Embryonic facial prominence (tissue), 1 donor: ENCODE results near the gene FBLN1.
"Not testable (repeated sequence)": the region's sequence is repeated elsewhere in the genome, so short reads cannot be mapped to it uniquely, and the experiment has no call there.

Experiments
- DNase-seq: peaks from one replicate; pipeline ENCODE4 v3.0.0-alpha.2; 2016; ENCODE audit errors: extremely low spot score

FBLN1 gene, protein sequence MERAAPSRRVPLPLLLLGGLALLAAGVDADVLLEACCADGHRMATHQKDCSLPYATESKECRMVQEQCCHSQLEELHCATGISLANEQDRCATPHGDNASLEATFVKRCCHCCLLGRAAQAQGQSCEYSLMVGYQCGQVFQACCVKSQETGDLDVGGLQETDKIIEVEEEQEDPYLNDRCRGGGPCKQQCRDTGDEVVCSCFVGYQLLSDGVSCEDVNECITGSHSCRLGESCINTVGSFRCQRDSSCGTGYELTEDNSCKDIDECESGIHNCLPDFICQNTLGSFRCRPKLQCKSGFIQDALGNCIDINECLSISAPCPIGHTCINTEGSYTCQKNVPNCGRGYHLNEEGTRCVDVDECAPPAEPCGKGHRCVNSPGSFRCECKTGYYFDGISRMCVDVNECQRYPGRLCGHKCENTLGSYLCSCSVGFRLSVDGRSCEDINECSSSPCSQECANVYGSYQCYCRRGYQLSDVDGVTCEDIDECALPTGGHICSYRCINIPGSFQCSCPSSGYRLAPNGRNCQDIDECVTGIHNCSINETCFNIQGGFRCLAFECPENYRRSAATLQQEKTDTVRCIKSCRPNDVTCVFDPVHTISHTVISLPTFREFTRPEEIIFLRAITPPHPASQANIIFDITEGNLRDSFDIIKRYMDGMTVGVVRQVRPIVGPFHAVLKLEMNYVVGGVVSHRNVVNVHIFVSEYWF

DNA sequence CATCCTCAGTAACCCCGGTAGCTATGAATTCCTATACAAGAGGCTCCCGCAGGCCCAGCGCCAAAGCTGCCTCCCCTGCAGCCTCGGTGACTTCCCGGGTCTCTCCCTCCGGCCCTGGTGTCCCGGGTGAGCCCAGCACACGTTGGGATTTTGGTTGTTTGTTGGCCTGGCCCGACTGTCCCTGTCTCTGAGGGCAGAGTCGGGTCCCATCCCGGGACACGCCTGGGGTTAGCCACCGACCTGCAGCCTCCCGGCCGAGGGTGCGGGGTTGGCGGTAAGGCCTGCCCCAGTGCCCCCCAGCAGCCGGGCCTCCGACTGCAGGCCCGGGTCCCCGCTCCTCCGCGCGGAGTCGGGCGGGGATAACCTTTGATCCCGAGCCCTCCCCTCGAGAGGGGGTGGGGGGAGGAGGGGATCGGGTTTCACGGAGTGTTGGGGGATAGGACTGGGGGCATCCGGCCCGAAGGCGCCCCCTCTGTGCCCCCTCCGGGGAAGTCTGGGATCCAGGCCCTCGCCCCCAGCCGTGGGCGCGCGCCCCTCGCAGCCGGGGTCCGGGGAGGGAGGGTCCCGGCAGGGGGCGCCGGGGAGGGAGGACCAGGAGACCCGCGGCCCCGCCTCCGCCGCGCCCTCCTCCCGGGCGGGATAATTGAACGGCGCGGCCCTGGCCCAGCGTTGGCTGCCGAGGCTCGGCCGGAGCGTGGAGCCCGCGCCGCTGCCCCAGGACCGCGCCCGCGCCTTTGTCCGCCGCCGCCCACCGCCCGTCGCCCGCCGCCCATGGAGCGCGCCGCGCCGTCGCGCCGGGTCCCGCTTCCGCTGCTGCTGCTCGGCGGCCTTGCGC is at the start of gene FBLN1:
Gene FBLN1 (plus strand): TSS at position 669 of the 835 bp plus-strand sequence. CDS start 103 bp downstream, at position 772.
- DNase-seq: no peak

DNA sequence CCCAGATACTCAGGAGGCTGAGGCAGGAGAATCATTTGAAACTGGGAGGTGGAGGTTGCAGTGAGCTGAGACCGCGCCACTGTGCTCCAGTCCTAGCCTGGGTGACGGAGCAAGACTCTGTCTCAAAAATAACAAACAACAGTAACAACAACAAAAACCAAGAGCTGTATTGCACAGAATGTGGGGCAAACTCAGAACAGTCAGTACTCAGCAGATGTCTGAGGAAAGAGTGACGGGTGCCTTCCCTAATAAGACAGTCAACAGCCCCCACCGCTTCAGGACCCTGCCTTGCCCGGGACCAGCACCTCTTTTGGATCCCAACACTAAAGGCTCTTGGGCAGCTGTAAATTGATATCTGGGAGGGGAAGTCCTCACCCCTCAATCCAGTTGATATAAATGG is 48.9 kb upstream of the FBLN1 start:
- no peak for DNase-seq

DNA sequence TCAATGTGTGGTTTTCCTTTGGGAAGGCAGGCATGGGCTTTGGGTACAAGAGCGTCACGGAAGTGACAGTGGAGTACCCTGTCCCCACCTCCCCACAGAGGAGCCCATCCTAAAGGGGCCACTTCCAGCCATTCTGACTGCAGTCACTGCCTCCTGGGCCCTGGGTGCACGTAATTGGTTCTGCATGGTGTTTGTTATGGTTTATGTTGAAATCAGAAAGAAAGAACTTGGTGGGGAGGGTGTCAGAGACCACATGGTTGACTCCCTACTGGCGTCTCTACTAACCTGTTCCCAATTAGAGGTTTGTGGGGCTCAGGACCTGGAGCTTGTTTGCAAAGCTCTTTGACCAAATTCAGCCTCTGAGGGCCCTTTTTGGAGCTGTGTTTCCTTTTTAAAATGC is 48.4 kb upstream of the FBLN1 start:
- no peak for DNase-seq

DNA sequence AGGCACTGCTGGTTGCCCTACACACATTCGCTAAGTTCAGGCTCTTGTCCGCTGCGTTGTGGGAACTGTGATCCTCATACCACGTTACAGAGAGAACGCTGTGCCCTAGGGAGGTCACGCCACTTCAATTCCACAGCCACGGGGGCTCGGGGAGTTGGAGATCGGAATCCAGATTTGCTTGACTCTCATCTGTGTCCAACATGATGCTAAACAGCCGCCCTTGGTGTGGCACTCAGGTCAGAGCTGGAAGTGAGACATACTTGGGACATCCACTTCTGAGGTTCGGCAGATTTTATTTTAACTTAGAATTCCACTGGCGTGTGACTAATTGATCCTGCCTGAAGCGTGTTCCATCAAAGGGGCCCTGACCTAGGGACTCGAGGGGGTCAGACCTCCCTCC is 47.5 kb upstream of the FBLN1 start:
- no peak for DNase-seq

DNA sequence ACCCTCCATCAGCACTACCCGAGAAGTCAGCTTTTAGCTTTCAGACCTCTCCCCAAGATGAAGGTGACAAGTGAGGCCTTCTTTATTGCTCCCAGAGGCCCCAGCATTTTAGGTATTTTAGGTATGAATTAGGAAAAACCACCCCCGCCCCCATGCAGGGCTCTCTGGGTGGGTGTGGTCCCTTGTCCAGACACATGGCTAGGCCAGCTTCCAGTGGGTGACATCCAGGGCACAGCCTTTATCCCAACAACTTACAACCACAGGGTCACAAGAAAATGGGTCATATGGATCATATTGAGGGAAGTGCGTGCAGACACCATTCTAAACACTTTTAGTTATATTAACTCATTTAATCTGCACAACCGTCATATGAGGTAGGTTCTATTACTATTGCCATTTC is 47.1 kb upstream of the FBLN1 start:
- DNase-seq: no peak

DNA sequence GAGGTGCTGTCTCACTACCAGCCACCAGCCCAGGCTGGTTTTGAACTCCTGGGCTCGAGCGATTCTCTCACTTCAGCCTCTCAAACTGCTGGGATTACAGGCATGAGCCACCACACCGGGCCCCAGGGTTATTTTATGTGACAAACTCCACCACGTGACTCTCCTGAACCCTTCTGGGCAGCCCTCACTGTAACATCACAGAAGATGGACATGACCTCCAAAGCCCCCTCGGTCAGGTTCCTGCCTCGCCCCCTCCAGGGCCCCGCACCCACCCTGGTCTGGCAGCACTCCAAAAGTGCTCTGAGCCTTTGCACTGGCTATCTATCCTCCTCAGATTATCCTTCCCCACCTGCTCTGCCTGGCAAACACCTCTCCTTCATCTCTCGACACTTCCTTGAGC is 45.9 kb upstream of the FBLN1 start:
- DNase-seq: no peak

DNA sequence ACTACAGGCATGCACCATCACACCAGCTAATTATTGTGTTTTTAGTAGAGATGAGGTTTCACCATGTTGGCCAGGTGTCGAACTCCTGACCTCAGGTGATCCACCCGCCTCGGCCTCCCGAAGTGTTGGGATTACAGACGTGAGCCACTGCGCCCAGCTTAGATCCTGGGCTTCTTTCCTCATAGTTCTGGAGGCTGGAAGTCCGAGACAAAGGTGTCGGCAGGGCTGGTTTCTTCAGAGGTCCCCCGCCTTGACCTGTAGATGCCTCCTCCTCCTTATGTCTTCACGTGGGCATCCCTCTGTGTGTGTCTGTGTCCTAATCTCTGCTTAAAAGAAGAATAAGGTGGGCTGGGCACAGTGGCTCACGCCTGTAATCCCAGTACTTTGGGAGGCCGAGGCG is 44.2 kb upstream of the FBLN1 start:
- no peak for DNase-seq

DNA sequence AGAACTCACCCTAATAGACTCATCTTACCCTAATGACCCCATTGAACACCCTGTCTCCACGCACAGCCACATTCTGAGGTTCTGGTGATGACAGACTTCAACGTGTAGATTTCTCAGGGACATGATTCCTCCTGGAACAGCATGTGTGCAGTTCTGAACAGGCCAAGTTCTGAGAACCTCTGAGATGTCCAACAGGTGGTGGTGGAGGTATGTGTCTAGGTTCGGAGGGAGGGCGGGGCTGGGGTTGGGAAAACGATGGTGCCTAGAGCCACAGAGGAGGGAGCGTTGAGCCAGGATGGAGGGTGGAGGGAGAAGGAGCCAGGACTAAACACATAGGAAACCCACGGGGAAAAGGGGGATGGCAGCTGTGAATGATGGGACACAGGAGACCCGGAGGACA is 43.4 kb upstream of the FBLN1 start:
- DNase-seq: no peak

DNA sequence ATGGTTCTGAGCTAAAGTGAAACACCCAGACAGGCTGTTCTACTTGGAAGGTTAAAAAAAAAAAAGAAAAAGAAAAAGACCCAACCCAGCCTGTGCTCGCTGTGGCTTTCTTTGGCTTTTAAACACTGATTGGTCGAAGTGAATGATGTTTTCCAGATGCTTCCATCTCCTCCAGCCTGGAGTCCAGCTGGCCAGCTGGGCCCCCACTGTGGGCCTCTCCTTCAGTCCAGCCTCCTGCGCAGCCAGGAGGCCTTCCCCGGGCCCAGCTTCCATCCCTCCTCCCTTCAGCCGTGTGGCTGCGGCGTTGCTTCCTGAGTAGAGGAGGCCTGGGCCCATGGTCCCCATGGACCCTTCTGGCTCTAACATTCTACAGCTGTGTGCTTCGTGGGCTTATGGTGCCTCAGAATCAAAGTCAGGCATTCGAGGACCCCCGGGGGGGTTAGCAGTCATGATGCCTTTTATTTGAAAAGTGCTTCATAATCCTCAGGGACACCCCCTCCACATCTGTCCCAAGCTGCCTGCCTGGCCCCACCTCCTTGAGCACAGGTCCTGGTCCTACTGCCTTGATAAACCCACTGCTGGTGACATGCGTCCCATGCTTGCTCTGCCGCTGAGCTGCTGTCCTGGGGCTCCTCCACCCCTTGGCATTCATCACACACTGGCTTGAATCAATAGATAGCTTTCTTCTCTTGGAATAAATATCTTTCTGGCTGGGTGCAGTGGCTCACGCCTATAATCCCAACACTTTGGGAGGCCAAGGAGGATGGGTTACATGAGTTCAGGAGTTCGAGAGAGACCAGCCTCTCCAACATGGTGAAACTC is 42.2 kb upstream of the FBLN1 start:
- DNase-seq: peak; percentile 66

DNA sequence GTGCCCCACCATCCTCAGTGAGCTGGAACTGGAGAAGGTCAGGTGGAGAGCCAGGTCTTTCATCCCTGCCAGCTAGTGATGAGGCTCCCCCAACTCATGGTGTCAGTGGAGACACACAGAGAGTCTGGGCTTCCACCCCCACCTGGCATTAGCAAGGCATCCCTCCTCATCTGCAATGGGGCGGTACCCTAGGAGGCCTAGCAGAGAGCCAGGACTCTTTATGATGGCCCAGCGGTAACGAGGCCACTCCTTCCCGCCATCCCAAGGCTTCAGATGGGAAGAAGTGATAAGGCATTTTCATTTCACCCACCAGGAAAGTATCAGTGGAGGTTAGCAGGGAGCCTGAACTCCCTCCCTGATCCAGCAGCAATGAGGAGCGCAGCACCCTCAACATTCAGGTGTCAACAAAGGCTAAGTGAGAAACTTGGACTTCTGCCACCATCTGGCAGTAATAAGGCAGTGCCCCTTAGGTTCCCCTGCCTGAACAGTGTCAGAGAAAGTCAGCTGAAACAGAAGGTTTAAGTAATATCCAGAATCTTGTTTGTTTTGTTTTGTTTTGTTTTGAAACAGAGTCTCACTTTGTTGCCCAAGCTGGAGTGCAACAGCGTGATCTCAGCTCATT is 40.5 kb upstream of the FBLN1 start:
- no peak for DNase-seq

DNA sequence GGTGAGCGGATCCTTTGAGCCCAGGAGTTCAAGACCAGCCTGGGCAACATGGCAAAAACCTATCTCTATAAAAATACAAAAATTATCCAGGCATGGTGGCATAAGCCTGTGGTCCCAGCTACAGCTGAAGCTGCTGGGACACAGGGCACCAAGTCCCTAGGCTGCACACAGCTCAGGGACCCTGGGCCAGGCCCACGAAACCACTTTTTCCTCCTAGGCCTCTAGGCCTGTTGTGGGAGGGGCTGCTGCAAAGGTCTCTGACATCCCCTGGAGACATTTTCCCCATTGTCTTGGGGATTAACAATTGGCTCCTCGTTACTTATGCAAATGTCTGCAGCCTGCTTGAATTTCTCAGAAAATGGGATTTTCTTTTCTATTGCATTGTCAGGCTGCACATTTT is 39.0 kb upstream of the FBLN1 start:
- not testable (repeated sequence) for DNase-seq

DNA sequence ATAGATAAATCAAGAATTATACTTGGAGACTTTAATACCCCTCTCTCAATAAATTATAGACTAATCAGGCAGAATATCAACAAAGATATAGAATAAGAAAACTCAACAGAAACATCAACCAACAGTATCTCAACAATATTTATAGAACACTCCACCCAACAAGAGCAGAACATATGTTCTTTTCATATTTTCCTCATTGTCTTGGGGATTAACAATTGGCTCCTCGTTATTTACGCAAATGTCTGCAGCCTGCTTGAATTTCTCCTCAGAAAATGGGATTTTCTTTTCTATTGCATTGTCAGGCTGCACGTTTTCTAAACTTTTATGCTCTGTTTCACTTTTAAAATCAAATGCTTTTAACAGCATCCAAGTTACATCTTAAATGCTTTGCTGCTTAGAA is 37.0 kb upstream of the FBLN1 start:
- DNase-seq: no peak

DNA sequence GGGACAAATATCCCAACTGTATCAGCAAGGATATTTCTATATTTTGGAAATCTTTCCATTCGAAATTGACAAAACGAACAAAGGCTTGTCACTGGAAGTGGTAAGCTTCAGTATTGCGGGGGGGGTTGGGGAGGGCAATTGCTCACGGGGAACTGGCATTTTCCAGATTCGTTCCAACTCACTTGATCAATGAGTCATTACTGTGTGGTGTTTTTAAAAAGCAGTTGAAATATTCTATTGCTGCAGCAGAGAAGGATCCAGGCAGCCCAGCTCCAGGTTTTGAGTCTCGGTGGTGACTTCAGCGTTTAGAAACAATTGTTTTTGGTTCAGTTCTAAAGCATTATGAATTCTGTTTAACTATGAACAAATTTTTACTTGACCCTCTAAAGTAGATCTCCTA is 33.8 kb upstream of the FBLN1 start:
- no peak for DNase-seq

DNA sequence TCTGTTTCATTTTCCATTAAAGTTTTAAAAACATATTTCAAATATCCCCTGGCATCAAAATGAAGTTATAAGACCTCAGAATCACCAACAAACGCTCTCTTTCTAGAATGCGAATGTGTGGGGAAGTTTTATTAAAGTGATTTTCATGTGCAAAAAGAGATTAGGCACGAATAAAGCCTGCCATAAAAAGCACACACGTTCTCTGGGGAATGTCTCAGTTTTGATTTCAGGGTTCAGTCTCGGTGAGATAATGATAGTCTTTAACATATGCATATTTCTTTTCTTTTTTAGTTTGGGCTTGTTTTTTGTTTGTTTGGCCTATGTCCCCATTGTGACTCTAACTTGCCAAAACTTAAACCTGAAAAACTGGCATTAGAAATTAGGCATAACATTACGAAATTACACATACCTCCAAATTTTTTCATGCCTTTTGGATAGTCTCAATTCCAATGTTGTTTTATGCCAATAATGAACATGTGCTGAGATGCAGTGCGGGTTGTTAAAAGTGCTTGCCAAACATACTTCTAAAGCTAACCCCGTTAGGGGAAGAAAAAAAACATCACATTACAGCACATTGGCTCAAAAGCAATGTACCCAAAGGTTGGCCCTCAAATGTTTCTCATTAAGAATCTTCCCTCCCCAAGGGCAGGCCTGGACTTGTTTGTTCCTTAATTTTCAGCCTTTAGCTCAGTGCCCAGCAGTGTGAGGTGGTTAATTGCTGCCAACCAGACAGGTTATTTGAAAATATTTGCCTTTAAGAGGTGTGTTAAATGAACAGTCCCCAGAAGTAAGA is 33.2 kb upstream of the FBLN1 start:
- DNase-seq: no peak

DNA sequence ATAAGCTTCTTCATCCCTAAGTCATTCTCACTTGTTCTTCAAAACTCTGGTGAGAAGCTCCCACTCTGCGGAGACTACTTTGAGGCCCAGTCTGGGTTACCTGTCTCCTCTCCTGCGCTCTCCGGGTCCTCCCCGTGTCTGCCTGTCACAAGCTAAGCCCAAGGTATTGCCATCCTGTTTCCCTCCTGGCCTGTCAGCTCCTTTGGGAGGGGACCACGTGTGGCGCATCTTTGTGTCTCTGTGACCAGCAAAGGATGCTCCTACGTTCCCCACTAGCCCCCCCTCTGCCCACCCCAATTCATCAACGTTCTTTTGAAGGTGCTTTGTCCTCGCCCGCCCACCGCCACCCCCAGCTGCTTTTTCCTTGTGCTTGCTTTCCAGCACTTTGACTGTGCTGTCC is 31.8 kb upstream of the FBLN1 start:
- DNase-seq: no peak

DNA sequence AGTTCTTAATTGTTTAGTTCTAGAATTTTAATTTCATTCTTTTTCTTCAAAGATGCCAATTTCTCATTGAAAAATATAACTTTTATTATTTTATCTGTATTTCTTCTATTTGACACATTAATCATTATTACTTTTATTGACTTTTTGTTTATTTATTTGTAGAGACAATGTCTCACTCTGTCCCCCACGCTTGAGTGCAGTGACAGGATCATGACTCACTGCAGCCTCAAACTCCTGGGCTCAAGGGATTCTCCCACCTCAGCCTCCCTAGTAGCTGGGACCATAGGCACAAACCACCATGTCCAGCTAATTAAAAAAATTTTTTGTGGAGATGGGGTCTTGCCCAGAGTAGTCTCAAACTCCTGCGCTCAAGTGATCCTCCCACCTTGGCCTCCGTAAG is 30.3 kb upstream of the FBLN1 start:
- DNase-seq: no peak

DNA sequence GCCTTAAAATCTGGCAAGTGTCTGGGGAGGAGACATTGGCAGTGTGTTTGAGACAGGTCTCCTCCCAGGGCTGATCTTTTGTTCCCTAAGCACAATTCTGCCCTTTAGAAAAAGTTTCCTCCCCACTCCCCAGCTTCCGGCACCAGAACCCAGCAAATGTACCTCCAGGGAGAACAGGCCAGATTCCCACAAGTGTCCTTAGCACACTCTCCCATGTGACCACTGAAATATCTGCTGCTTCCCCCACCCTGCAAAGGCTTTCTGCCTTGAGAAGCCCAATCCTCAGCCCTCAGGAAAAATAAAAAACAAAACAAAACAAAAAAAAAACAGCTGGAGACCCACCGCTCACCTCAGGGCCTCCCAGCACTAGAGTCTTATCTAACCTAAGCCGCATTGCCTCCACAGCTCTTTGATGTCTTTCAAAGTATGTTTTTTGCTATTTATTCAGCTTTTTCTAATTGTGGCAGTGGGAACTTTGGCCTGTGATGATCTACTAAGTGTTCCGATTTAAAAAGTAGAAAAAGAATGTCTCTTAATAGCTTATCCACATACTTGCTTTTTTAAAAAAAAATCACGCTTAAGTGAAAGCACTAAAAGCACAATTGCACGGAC is 29.0 kb upstream of the FBLN1 start:
- no peak for DNase-seq

DNA sequence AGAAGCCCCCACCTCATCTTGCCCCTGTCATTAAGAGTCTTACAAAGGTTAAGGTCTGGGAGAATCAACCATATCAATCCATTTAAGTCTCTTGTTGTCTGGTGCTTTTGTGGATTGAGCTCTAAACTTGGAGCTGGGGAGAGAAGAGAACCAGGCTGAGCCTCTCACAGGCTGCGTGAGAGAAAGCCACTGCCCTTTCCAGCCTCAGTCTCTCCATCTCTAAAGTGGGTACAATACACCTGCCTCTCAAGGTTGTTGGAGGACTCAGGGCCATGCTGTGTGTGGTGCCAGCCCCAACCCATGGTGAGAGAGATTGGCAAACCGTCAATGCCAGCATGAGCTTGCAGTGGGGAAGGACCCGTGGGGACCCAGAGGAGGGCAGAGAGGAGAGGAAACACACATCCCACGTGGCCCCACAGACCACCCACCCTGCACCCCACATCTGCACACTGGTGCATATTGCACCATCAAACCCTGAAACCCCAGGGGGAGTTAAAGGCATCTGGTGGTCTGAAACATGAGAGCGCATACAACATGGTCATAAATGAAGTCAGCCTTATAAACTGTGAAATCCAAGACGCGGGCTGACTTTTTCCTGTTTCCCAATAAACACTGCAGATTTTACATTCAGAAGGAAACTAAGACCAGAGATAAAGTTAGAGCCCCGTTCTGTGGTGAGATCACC is 27.5 kb upstream of the FBLN1 start:
- DNase-seq: peak; percentile 76

DNA sequence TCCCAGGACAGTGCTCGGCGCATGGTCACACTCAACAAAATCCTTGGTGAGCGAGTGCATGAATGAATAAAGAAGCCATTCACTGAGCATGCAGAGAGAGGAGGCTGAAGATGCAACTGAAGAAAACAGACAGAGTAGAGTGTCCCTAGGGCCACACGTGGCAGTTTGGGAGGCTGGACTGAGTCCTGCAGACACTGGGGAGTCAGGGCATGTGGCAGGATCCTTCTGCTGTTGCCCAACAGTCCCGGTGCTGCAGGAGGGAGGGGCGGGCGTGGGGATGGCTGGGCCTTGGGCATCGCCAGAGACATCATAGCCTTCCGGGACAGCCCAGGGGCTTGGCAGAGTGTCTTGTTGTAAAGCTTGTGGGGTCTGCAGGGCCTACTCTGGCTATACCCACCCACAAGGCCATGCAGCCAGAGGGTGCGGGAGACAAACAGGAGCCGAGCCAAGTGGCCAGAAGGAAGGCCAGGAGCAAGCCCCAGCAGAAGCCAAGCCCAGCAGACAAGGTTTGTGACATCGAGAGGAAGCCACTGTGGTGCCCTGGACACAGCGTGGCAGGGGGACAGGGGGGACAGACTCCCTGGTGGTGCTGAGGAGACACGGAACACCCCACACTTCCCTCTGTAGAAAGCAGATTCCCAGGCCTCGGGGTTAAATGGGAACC is 26.7 kb upstream of the FBLN1 start:
- DNase-seq: no peak
